ENCODE data around the gene NRCAM. TPM values are rescaled to one million over a fixed set of nuclear protein-coding genes. Genes with fewer than 3 reads are reported as not detected.

Gene NRCAM
- polyA plus RNA-seq, 3 donors = not detected

- 100% methylated on average over 1 of the region's 2 CpGs for WGBS (ENCODE audit: insufficient coverage)
- Histone ChIP-seq H3K36me3 (replicated peaks in 1 of 2; ENCODE audit: control insufficient read depth in 1 of 2, insufficient read depth in 2 of 2, low read length in 2 of 2) (no peaks in the 10 kb centered on the region), H3K27ac (ENCODE audit: low read depth in 1 of 2, low read length in 2 of 2) (no peak overlapping the region), H3K4me2 (replicated peaks; ENCODE audit: extremely low read depth, low read length, poor library complexity, severe bottlenecking) (no peak overlapping the region), H3K27me3 (ENCODE audit: control insufficient read depth in 2 of 2, insufficient read depth in 2 of 2, low read length in 2 of 2) (no peaks in the 10 kb centered on the region), H4K20me1 (ENCODE audit: insufficient read depth, low read length) (no peaks in the 10 kb centered on the region), H3K4me1 (ENCODE audit: control insufficient read depth in 1 of 2, insufficient read depth in 2 of 2, low read length in 2 of 2) (no peaks in the 10 kb centered on the region), H3K79me2 (ENCODE audit: insufficient read depth, low read length) (no peaks in the 10 kb centered on the region), H3K4me3 (replicated peaks in 1 of 3; ENCODE audit: low read depth in 2 of 3, low read length in 3 of 3) (no peak overlapping the region), H3K9ac (ENCODE audit: insufficient read depth, low read length, poor library complexity, severe bottlenecking) (no peak overlapping the region), H3K9me3 (replicated peaks in 1 of 2; ENCODE audit: control insufficient read depth in 1 of 2, insufficient read depth in 1 of 2, low read length in 2 of 2) (no peaks in the 10 kb centered on the region), H2AFZ (ENCODE audit: insufficient read depth, low read depth, low read length, poor library complexity, severe bottlenecking) (no peak overlapping the region)
- no peak overlapping the region for H3K27ac Mint-ChIP-seq
- DNase-seq = no peak
- no peak for TF ChIP-seq CTCF (IDR thresholded peaks at IDR 0.05)
- peaks cover 3 to 4% (median 4%) of the 10 kb centered on the region in 3 donors for H3K27me3 Mint-ChIP-seq (ENCODE audit: low read depth in 3 of 3)
- no peak overlapping the region for H3K4me3 Mint-ChIP-seq
- H3K4me1 Mint-ChIP-seq = no peaks in the 10 kb centered on the region
- no peaks in the 10 kb centered on the region for H3K36me3 Mint-ChIP-seq
- H3K9me3 Mint-ChIP-seq = peaks cover 0 to 3% (median 2%) of the 10 kb centered on the region in 7 donors
- intact Hi-C loops (cut with micrococcal nuclease) = no loop called here
These were observed 171.2 kb downstream of the NRCAM start for GRCh38 chr7:108285003-108285368.

- intact Hi-C loops (cut with micrococcal nuclease) = no loop called here
- H3K4me2 ChIP-seq (replicated peaks; ENCODE audit: extremely low read depth, low read length, poor library complexity, severe bottlenecking) = no peak overlapping the region
- H3K36me3 ChIP-seq (replicated peaks in 1 of 2; ENCODE audit: control insufficient read depth in 1 of 2, insufficient read depth in 2 of 2, low read length in 2 of 2) = no peaks in the 10 kb centered on the region
- H3K27me3 ChIP-seq (ENCODE audit: control insufficient read depth in 2 of 2, insufficient read depth in 2 of 2, low read length in 2 of 2) = no peaks in the 10 kb centered on the region
- H3K9me3 ChIP-seq (replicated peaks in 1 of 2; ENCODE audit: control insufficient read depth in 1 of 2, insufficient read depth in 1 of 2, low read length in 2 of 2) = no peaks in the 10 kb centered on the region
- Mint-ChIP-seq H3K36me3 (no peaks in the 10 kb centered on the region), H3K4me1 (no peaks in the 10 kb centered on the region), H3K27me3 (ENCODE audit: low read depth in 3 of 3) (peaks cover 3 to 4% (median 4%) of the 10 kb centered on the region in 3 donors), H3K4me3 (no peak overlapping the region), H3K27ac (no peak overlapping the region), H3K9me3 (peaks cover 0 to 3% (median 2%) of the 10 kb centered on the region in 7 donors)
- H3K4me3 ChIP-seq (replicated peaks in 1 of 3; ENCODE audit: low read depth in 2 of 3, low read length in 3 of 3) = no peak overlapping the region
- no peaks in the 10 kb centered on the region for H3K4me1 ChIP-seq (ENCODE audit: control insufficient read depth in 1 of 2, insufficient read depth in 2 of 2, low read length in 2 of 2)
- H3K79me2 ChIP-seq (ENCODE audit: insufficient read depth, low read length) = no peaks in the 10 kb centered on the region
- no peak overlapping the region for H2AFZ ChIP-seq (ENCODE audit: insufficient read depth, low read depth, low read length, poor library complexity, severe bottlenecking)
- no peak overlapping the region for H3K9ac ChIP-seq (ENCODE audit: insufficient read depth, low read length, poor library complexity, severe bottlenecking)
- no peak for DNase-seq
- H3K27ac ChIP-seq (ENCODE audit: low read depth in 1 of 2, low read length in 2 of 2) = no peak overlapping the region
- 33% methylated on average over 4 of the region's 6 CpGs for WGBS (ENCODE audit: insufficient coverage)
- no peaks in the 10 kb centered on the region for H4K20me1 ChIP-seq (ENCODE audit: insufficient read depth, low read length)
- no peak for TF ChIP-seq CTCF (IDR thresholded peaks at IDR 0.05)
These were observed 171.8 kb downstream of the NRCAM start for GRCh38 chr7:108284349-108285002.

Data from CD14-positive monocyte (primary cell).